ENCODE results near the gene SMIM5. TPM values are rescaled to one million over a fixed set of nuclear protein-coding genes. Genes with fewer than 3 reads are reported as not detected.

The SMIM5 gene
- total RNA-seq, 1 donor from 2014 or later = 2.2 TPM

- peaks cover 0 to 53% of the 10 kb centered on the region in 2 donors for H3K36me3 ChIP-seq
- intact Hi-C loops (cut with DNase I) = no loop called here
- no peaks in the 10 kb centered on the region for H3K27me3 ChIP-seq
- DNase-seq (ENCODE audit: extremely low spot score in 2 of 2) = no peak
- no peaks in the 10 kb centered on the region for H3K9me3 ChIP-seq
- TF ChIP-seq CTCF (IDR thresholded peaks at IDR 0.05) (no peak), POLR2AphosphoS5 (IDR thresholded peaks at IDR 0.05; ENCODE audit: insufficient read depth in 1 of 2, low read depth in 1 of 2) (no peak), POLR2A (IDR thresholded peaks at IDR 0.05) (no peak)
- H3K27ac ChIP-seq = no peak overlapping the region
- no peaks in the 10 kb centered on the region for H3K4me1 ChIP-seq
- H3K4me3 ChIP-seq = no peak overlapping the region
Measured at GRCh38 chr17:75614556-75615270, 18.5 kb upstream of the SMIM5 start.

GRCh38 chr17:75615301-75615700 lies 17.9 kb upstream of the SMIM5 start:
- Histone ChIP-seq H3K4me3 (no peak overlapping the region), H3K4me1 (no peaks in the 10 kb centered on the region), H3K9me3 (no peaks in the 10 kb centered on the region), H3K36me3 (peaks cover 0 to 59% of the 10 kb centered on the region in 2 donors), H3K27ac (no peak overlapping the region), H3K27me3 (no peaks in the 10 kb centered on the region)
- DNase-seq (ENCODE audit: extremely low spot score in 2 of 2) = no peak
- no peak for TF ChIP-seq POLR2A (IDR thresholded peaks at IDR 0.05)
- no peak for TF ChIP-seq POLR2AphosphoS5 (IDR thresholded peaks at IDR 0.05; ENCODE audit: insufficient read depth in 1 of 2, low read depth in 1 of 2)
- no peak for TF ChIP-seq CTCF (IDR thresholded peaks at IDR 0.05)
- intact Hi-C loops (cut with DNase I) = no loop called here

- H3K4me1 ChIP-seq = no peaks in the 10 kb centered on the region
- no peak overlapping the region for H3K4me3 ChIP-seq
- H3K27ac ChIP-seq = no peak overlapping the region
- peaks cover 0 to 63% of the 10 kb centered on the region in 2 donors for H3K36me3 ChIP-seq
- no peaks in the 10 kb centered on the region for H3K27me3 ChIP-seq
- no peaks in the 10 kb centered on the region for H3K9me3 ChIP-seq
- no peak for DNase-seq (ENCODE audit: extremely low spot score in 2 of 2)
- intact Hi-C loops (cut with DNase I) = no loop called here
- TF ChIP-seq POLR2A (IDR thresholded peaks at IDR 0.05) (no peak), POLR2AphosphoS5 (IDR thresholded peaks at IDR 0.05; ENCODE audit: insufficient read depth in 1 of 2, low read depth in 1 of 2) (no peak), CTCF (IDR thresholded peaks at IDR 0.05) (no peak)
Measured at GRCh38 chr17:75616521-75617122, 16.6 kb upstream of the SMIM5 start.

- Histone ChIP-seq H3K4me3 (no peak overlapping the region), H3K27ac (no peak overlapping the region), H3K9me3 (no peaks in the 10 kb centered on the region), H3K36me3 (peaks cover 0 to 63% of the 10 kb centered on the region in 2 donors), H3K4me1 (no peaks in the 10 kb centered on the region), H3K27me3 (no peaks in the 10 kb centered on the region)
- no peak for TF ChIP-seq CTCF (IDR thresholded peaks at IDR 0.05)
- no peak for TF ChIP-seq POLR2AphosphoS5 (IDR thresholded peaks at IDR 0.05; ENCODE audit: insufficient read depth in 1 of 2, low read depth in 1 of 2)
- TF ChIP-seq POLR2A (IDR thresholded peaks at IDR 0.05) = no peak
- no peak for DNase-seq (ENCODE audit: extremely low spot score in 2 of 2)
- intact Hi-C loops (cut with DNase I) = no loop called here
Measured at GRCh38 chr17:75617218-75617617, 16.0 kb upstream of the SMIM5 start.

GRCh38 chr17:75617675-75618074 lies 15.6 kb upstream of the SMIM5 start:
- no peaks in the 10 kb centered on the region for H3K9me3 ChIP-seq
- no peak for DNase-seq (ENCODE audit: extremely low spot score in 2 of 2)
- no peak overlapping the region for H3K27ac ChIP-seq
- no peak overlapping the region for H3K4me3 ChIP-seq
- H3K27me3 ChIP-seq = no peaks in the 10 kb centered on the region
- intact Hi-C loops (cut with DNase I) = no loop called here
- H3K4me1 ChIP-seq = no peaks in the 10 kb centered on the region
- no peak for TF ChIP-seq CTCF (IDR thresholded peaks at IDR 0.05)
- no peak for TF ChIP-seq POLR2AphosphoS5 (IDR thresholded peaks at IDR 0.05; ENCODE audit: insufficient read depth in 1 of 2, low read depth in 1 of 2)
- TF ChIP-seq POLR2A (IDR thresholded peaks at IDR 0.05) = no peak
- peaks cover 0 to 61% of the 10 kb centered on the region in 2 donors for H3K36me3 ChIP-seq
